H54 (cell line): ENCODE data around the gene CAPN10.
"Not testable (repeated sequence)": the region's sequence is repeated elsewhere in the genome, so short reads cannot be mapped to it uniquely, and the experiment has no call there.

Source experiments
- DNase-seq: peaks from one replicate; pipeline ENCODE4 v3.0.0; 2011; ENCODE audit warnings: low spot score, mixed read lengths; ENCODE audit not compliant: insufficient read length
- FAIRE-seq: peaks from 3 replicates; lab custom pipeline; 2011; peaks lifted over from hg19 to GRCh38; lab: Jason Lieb, UNC
- POLR2A ChIP-seq: IDR thresholded peaks from 2 replicates; pipeline ENCODE4 v1.6.1; 2011; ENCODE audit warnings: low read depth, mild to moderate bottlenecking, low read length

The CAPN10 gene

DNA sequence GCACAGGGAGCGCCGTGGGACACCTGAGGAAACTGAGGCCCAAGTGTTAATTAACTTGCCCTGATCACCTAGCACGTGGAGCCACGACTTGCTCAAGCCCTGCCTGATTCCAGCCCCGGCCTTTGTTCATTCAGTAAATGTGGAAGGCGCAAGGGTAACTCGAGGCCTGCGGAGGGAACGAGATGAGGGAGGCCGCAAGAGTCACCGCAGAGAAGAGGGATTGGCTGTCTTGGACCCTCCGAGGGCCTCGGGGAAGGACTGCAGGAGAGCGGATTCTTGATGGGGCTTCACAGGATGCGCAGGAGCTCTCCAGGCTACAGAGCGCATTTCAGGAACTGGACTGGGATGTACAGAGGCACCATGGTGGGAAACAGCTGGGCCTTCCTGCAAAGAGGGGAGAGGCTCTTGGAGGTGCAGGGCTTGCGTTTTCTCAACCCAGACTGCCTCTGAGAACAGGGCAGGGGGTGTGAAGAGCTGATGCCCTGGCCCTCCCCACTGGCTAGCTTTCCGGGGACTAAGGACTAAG is 28.2 kb upstream of the CAPN10 start:
- no peak for DNase-seq
- FAIRE-seq: no peak
- no peak for TF ChIP-seq POLR2A

GRCh38 chr2:240559286-240559685 is 27.2 kb upstream of the CAPN10 start:
- DNase-seq (no peak), FAIRE-seq (no peak)
- no peak for TF ChIP-seq POLR2A

DNA sequence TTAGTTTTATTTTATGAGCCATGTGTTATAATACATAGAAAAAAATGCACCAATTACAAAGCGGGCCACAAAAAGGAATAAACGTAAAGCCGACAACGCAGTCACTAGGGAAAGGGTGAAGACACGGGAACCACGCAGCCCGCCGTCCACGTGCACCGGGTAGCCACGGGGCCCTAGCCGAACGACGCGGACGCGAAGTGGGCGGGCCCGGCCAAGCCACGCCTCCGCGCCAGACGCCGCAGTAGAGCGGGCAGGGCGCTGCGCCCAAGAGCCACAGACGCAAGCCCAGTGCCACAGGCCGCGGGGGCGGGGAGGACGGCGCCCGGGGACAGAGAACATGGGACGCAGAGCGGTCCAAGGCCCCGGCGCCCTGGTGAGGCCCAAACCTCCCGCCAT is 26.5 kb upstream of the CAPN10 start, which contains the start of gene DUSP28:
TSS of gene DUSP28 (plus strand) at position 274 of the 396 bp plus-strand sequence. CDS start 328 bp downstream, outside the sequence.
- DNase-seq (peak; percentile 95), FAIRE-seq (no peak)
- TF ChIP-seq POLR2A: peak; percentile 91

GRCh38 chr2:240560480-240561324 is 25.8 kb upstream of the CAPN10 start:
- DNase-seq: peak; percentile 78
- FAIRE-seq: no peak
- TF ChIP-seq POLR2A: peak; percentile 61

GRCh38 chr2:240561325-240561971 is 25.1 kb upstream of the CAPN10 start:
- no peak for FAIRE-seq
- no peak for TF ChIP-seq POLR2A
- no peak for DNase-seq

DNA sequence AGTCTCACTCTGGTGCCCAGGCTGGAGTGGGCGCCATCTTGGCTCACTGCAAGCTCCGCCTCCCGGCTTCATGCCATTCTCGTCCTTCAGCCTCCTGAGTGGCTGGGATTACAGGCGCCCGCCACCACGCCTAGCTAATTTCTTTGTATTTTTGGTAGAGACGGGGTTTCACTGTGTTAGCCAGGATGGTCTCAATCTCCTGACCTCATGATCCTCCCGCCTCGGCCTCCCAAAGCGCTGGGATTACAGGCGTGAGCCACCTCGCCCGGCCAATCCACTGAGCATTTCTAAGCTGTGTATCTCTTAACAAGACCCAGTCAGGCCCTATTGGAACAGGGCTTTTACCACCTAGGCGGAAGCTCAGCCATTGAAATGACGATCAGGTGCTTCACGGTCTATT is 23.3 kb upstream of the CAPN10 start:
- DNase-seq, FAIRE-seq: not testable (repeated sequence)

DNA sequence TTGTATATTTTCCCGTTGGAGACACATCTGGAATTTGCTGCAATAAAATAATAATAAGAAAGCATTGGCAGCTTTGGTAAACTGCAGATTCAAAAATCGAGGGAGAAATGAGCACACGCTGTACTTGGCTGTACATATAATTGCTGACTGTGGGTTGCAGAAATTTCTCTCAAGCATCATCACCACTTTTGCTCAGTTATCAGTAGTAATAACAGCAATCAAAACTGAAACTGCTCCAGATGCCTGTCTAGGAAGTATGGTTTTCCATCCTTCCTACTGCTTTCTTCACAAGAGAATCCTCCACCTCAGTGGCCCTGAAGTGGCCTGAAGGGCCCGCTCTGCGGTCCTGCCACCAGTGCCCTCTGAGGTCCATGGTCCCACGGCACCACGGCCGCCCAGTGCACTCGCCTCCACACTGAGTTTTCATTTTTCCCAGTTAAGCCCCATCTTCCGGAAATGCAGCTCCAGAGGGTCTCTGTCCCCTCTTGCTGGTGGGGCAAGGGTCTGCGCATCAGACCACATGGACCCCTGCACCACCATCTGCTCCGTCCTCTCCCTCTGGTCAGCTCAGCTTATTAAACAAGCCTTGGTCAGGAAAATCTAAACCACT is 22.5 kb upstream of the CAPN10 start:
- TF ChIP-seq POLR2A: no peak
- FAIRE-seq (no peak), DNase-seq (no peak)

DNA sequence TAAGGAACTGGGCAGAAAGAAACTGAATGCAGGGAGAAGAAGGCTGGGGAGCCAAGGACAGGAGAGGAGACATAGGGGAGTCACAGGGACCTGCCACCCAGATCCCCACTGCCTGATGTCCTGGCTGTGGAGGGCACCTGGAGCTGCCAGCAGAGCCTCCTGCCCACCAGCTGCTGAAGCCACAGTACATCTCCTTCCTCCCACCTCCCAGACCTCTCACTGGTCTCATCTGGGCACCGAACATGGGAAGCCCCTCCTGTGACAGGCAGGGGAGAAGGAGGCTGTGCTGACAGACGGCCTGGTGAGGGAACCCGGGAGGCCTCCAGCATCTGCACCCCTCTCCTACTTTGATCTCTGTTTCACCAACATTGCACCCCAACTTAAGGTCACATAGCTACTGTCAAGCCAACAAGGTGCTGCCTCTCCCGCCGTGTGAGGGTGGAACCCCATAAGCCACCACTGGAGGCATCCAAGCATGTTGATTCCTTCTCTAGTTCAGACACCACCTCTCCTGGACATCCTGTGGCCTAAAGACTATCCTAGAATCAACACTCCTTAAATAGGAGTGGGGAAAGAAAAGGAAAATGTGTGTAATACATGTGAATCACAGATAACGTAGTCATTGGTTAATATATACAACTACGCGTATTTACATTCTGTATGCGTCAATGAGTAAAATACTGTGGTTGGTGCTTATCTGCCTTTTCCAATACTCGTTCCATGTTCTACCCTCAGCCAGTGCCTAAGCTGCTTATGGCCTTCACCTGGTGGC is 21.8 kb upstream of the CAPN10 start:
- TF ChIP-seq POLR2A: no peak
- FAIRE-seq (no peak), DNase-seq (no peak)

GRCh38 chr2:240565333-240566202 is 21.0 kb upstream of the CAPN10 start:
- FAIRE-seq: no peak
- 0 out of 2 replicates have a peak, but pooled peaks have one; percentile 27 for TF ChIP-seq POLR2A
- DNase-seq: peak; percentile 80

- FAIRE-seq (no peak), DNase-seq (peak; percentile 88)
- no peak for TF ChIP-seq POLR2A
Measured at GRCh38 chr2:240566203-240567136, 20.1 kb upstream of the CAPN10 start.

GRCh38 chr2:240567137-240567871 is 19.2 kb upstream of the CAPN10 start:
- FAIRE-seq: no peak
- TF ChIP-seq POLR2A: no peak
- DNase-seq: no peak
